Progenitor cell of endocrine pancreas (in vitro differentiated cells): Measurements from ENCODE around the gene LRRC3. TPM values are rescaled to one million over a fixed set of nuclear protein-coding genes. Genes with fewer than 3 reads are reported as not detected.

Source experiments
- DNase-seq: peaks from one replicate; pipeline ENCODE4 v3.0.0; 2021; ENCODE audit warnings: low spot score; ENCODE audit not compliant: unreplicated experiment
- H3K27ac Mint-ChIP-seq: 2 replicates; pipeline ENCODE4 v1.8.0; 2021; ENCODE audit warnings: mild to moderate bottlenecking, moderate library complexity, mixed read lengths
- H3K27me3 Mint-ChIP-seq: 2 replicates; pipeline ENCODE4 v1.8.0; 2021; ENCODE audit warnings: mixed read lengths
- H3K36me3 Mint-ChIP-seq: 2 replicates; pipeline ENCODE4 v1.8.0; 2022; ENCODE audit warnings: mixed read lengths; ENCODE audit not compliant: insufficient read depth
- H3K4me1 Mint-ChIP-seq: 2 replicates; pipeline ENCODE4 v1.8.0; 2021; ENCODE audit warnings: low read depth, mixed read lengths
- H3K4me3 Mint-ChIP-seq: 2 replicates; pipeline ENCODE4 v1.8.0; 2021; ENCODE audit warnings: low read depth, mild to moderate bottlenecking, moderate library complexity, mixed read lengths
- H3K9me3 Mint-ChIP-seq: 2 replicates; pipeline ENCODE4 v1.8.0; 2021; ENCODE audit warnings: low read depth, mixed read lengths
- CTCF ChIP-seq: fragments of 200-600 bp; sonication (generic); IDR thresholded peaks from one replicate; pipeline ENCODE4 v1.5.0; 2021; ENCODE audit warnings: antibody characterized with exemption, mild to moderate bottlenecking; ENCODE audit not compliant: unreplicated experiment
- total RNA-seq: library from RNA; stranded (reverse); gene quantifications from 2 replicates; pipeline ENCODE4 v1.2.1, GENCODE V29; 2021

The LRRC3 gene
- total RNA-seq, 1 donor from 2014 or later, result 5.1 TPM

GRCh38 chr21:44423312-44423821 is 31.9 kb upstream of the LRRC3 start:
- no peak for DNase-seq
- Mint-ChIP-seq H3K4me3 (no peak overlapping the region), H3K27me3 (peaks cover 3% of the 10 kb centered on the region), H3K27ac (no peak overlapping the region), H3K9me3 (peaks cover 8% of the 10 kb centered on the region), H3K36me3 (no peaks in the 10 kb centered on the region), H3K4me1 (no peaks in the 10 kb centered on the region)
- TF ChIP-seq CTCF, result no peak

GRCh38 chr21:44423941-44424607 is 31.2 kb upstream of the LRRC3 start:
- Mint-ChIP-seq H3K4me3 (no peak overlapping the region), H3K36me3 (no peaks in the 10 kb centered on the region), H3K4me1 (no peaks in the 10 kb centered on the region), H3K27ac (no peak overlapping the region), H3K9me3 (peaks cover 8% of the 10 kb centered on the region), H3K27me3 (peaks cover 3% of the 10 kb centered on the region)
- no peak for DNase-seq
- no peak for TF ChIP-seq CTCF

DNA sequence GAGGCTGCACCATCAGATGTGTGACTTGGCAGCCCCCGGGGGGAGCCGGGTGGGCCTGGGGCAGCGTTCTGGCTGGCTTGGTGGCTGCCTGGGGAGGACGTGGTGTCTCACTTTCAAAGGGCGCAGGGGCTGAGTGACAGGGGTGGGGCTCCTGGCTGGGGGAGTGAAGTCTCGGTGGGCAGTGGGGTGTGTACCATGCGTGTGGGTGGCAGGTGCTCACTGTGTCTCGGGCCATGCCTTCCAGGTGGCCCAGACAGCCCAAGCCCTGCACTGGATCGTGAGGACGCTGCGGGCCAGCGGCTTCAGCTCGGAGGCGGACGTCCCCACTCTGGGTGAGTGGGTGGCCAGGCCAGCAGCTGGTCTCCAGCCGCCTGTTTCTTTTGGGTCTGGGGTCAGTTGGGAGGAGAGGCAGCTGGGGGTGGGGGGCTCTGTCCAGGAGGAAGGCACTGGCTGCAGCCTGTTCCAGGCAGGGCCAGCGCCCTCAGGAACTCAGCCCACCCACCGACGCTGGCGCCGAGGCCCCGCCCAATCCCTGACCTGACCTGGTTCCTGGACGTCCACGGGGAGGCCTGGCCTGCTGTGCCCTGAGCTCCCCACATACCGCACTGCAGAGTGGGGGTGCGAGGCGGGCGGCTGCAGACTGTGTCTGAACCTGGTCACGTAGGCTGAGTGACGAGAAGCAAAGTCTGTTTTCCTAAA is 30.6 kb upstream of the LRRC3 start:
- Mint-ChIP-seq H3K27ac (no peak overlapping the region), H3K27me3 (peaks cover 3% of the 10 kb centered on the region), H3K4me3 (no peak overlapping the region), H3K9me3 (peaks cover 4% of the 10 kb centered on the region), H3K4me1 (no peaks in the 10 kb centered on the region), H3K36me3 (no peaks in the 10 kb centered on the region)
- DNase-seq, result no peak
- TF ChIP-seq CTCF, result no peak

- no peak for TF ChIP-seq CTCF
- no peak for DNase-seq
- H3K9me3 Mint-ChIP-seq, result peaks cover 7% of the 10 kb centered on the region
- H3K27me3 Mint-ChIP-seq, result peaks cover 3% of the 10 kb centered on the region
- no peak overlapping the region for H3K4me3 Mint-ChIP-seq
- H3K36me3 Mint-ChIP-seq, result no peaks in the 10 kb centered on the region
- H3K4me1 Mint-ChIP-seq, result no peaks in the 10 kb centered on the region
- no peak overlapping the region for H3K27ac Mint-ChIP-seq
Observed at GRCh38 chr21:44425307-44425894, 29.9 kb upstream of the LRRC3 start.

DNA sequence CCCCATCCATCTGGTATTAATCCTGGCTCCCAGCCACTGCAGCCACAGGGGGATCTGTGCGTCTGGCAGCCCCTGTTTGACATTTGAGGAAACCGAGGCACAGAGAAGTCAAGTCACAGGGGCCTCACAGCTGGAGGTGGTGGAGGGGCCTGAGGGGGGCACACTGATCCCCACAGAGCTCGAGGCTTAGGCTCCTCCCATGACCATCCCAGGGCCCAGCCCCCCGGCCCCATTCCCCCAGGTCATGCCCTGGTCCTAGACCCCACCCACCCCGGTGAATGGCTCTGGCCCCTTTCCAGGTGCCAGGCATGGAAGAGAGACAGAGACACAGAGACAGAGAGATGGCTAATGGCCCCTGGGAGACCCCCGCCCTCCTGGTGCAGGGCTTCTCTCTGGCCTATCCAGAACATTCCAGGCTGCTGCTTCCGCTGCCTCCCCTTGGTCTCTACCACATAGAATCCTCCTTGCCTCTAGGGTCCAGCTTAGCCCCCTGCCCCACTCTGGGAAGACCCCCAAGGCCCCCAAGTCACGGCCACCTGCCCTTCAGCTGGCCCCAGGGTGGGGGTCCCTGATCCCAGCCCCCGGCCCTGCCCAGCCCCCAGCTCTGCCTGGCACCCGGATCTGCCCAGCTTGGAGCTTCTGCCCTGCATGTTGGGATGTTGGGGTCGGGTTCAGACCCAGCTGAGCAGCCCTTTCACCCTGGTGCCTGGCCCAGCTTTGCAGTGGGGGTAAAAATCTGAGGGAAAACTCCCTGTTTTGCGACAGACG is 29.2 kb upstream of the LRRC3 start:
- no peak for DNase-seq
- H3K36me3 Mint-ChIP-seq, result no peaks in the 10 kb centered on the region
- TF ChIP-seq CTCF, result no peak
- peaks cover 3% of the 10 kb centered on the region for H3K27me3 Mint-ChIP-seq
- H3K4me3 Mint-ChIP-seq, result no peak overlapping the region
- H3K4me1 Mint-ChIP-seq, result no peaks in the 10 kb centered on the region
- no peak overlapping the region for H3K27ac Mint-ChIP-seq
- peaks cover 10% of the 10 kb centered on the region for H3K9me3 Mint-ChIP-seq
